PC-3 (cell line): ENCODE data around the gene MS4A4E. TPM values are rescaled to one million over a fixed set of nuclear protein-coding genes. Genes with fewer than 3 reads are reported as not detected.

Source experiments
- ATAC-seq: fragments of 200-7000 bp; cut with Tn5 transposase; 2 replicates; pipeline ENCODE4 v1.9.1; 2020; ENCODE audit warnings: mild to moderate bottlenecking, moderate library complexity
- BruUV-seq: library from RNA; stranded (reverse); fragments of 400-500 nt; replicated peaks from 2 replicates; lab custom pipeline; 2021; lab: Mats Ljungman, UMichigan
- CTCF ChIA-PET: fragments of 300-600 bp; sonication (Branson Sonifier 250); formaldehyde crosslinking; loops from one replicate; lab custom pipeline; 2022; ENCODE audit warnings: antibody characterized with exemption; lab: Charles Lee
- POLR2A ChIA-PET: fragments of 300-600 bp; sonication (Branson Sonifier 250); formaldehyde crosslinking; loops from one replicate; lab custom pipeline; 2022; ENCODE audit warnings: antibody characterized with exemption; ENCODE audit not compliant: unreplicated experiment; lab: Charles Lee
- DNase-seq: peaks from one replicate; pipeline ENCODE4 v3.0.0-alpha.2; 2015
- H2AFZ ChIP-seq: fragments of 300-600 bp; sonication (generic); 2 replicates; pipeline ENCODE4 v1.6.0; 2016; ENCODE audit warnings: antibody characterized with exemption, low read length
- H3F3A ChIP-seq: fragments of 300-600 bp; sonication (generic); one replicate; pipeline ENCODE4 v1.6.0; 2017; ENCODE audit warnings: antibody characterized with exemption, low read length, control low read depth, mild to moderate bottlenecking; ENCODE audit not compliant: unreplicated experiment
- H3K27ac ChIP-seq: fragments of 300-600 bp; sonication (generic); 2 replicates; pipeline ENCODE4 v1.5.1; 2016; ENCODE audit warnings: mild to moderate bottlenecking, low read length
- H3K27me3 ChIP-seq: fragments of 300-600 bp; sonication (generic); 2 replicates; pipeline ENCODE4 v1.6.1; 2016; ENCODE audit warnings: low read length, mixed read lengths
- H3K36me3 ChIP-seq: fragments of 300-600 bp; sonication (generic); 2 replicates; pipeline ENCODE4 v1.6.1; 2016; ENCODE audit warnings: low read depth, mixed run types, low read length, mixed read lengths
- H3K4me1 ChIP-seq: fragments of 300-600 bp; sonication (generic); 2 replicates; pipeline ENCODE4 v1.5.1; 2016; ENCODE audit warnings: low read length; ENCODE audit not compliant: insufficient read depth
- H3K4me2 ChIP-seq: fragments of 300-600 bp; sonication (generic); 2 replicates; pipeline ENCODE4 v1.6.0; 2016; ENCODE audit warnings: low read length
- H3K4me3 ChIP-seq: fragments of 300-600 bp; sonication (generic); 2 replicates; pipeline ENCODE4 v1.5.1; 2016; ENCODE audit warnings: mild to moderate bottlenecking, low read length, mixed read lengths
- H3K79me2 ChIP-seq: fragments of 300-600 bp; sonication (generic); 2 replicates; pipeline ENCODE4 v1.6.1; 2017; ENCODE audit warnings: low read length, mixed read lengths
- H3K9ac ChIP-seq: fragments of 300-600 bp; sonication (generic); 2 replicates; pipeline ENCODE4 v1.6.0; 2016; ENCODE audit warnings: mild to moderate bottlenecking, low read length
- H3K9me2 ChIP-seq: fragments of 300-600 bp; sonication (generic); replicated peaks from 2 replicates; pipeline ENCODE4 v1.6.1; 2016; ENCODE audit warnings: mixed run types, low read length, mixed read lengths
- H3K9me3 ChIP-seq: fragments of 300-600 bp; sonication (generic); 2 replicates; pipeline ENCODE4 v1.6.1; 2016; ENCODE audit warnings: low read length, mixed read lengths
- H4K20me1 ChIP-seq: fragments of 300-600 bp; sonication (generic); 2 replicates; pipeline ENCODE4 v1.6.1; 2016; ENCODE audit warnings: low read length, mixed read lengths
- CTCF ChIP-seq: fragments of 300-600 bp; sonication (generic); conservative IDR thresholded peaks from 2 replicates; pipeline ENCODE4 v1.5.1; 2017; ENCODE audit warnings: antibody characterized with exemption, low read depth, mild to moderate bottlenecking, low read length
- EZH2 ChIP-seq: fragments of 300-600 bp; sonication (generic); IDR thresholded peaks from one replicate; pipeline ENCODE4 v1.6.1; 2017; ENCODE audit warnings: antibody characterized with exemption, mild to moderate bottlenecking, low read length; ENCODE audit not compliant: unreplicated experiment
- EZH2phosphoT487 ChIP-seq: fragments of 300-600 bp; sonication (generic); IDR thresholded peaks from 2 replicates; pipeline ENCODE4 v1.6.1; 2018; ENCODE audit warnings: mild to moderate bottlenecking, antibody characterized with exemption, low read length, borderline replicate concordance
- intact Hi-C: fragments of 100-400 bp; cut with micrococcal nuclease; formaldehyde crosslinking; loops from 2 replicates; pipeline ENCODE4 v1.9.0; 2023
- total RNA-seq: library from RNA; depleted of rRNA; stranded (reverse); fragments of >200 nt; gene quantifications from 2 replicates; pipeline ENCODE4 v1.2.3, GENCODE V29; 2014

The MS4A4E gene
- total RNA-seq, 1 experiment from 2014 or later: not detected

- H3K27me3 ChIP-seq: peaks cover 30% of the 10 kb centered on the region
- ChIA-PET CTCF (interaction anchor here (1.0 kb wide), 1 partner anchor 13 kb away, joined by 3 read pairs; no protein-coding TSS in a partner anchor), POLR2A (no interaction called here)
- no peak overlapping the region for H3K4me3 ChIP-seq
- peaks cover 4% of the 10 kb centered on the region; the same call in 1 of the 2 replicates for H3K4me1 ChIP-seq
- no peaks in the 10 kb centered on the region for H3F3A ChIP-seq
- H2AFZ ChIP-seq: no peak overlapping the region
- H3K9ac ChIP-seq: no peak overlapping the region
- H3K9me3 ChIP-seq: peaks cover 12% of the 10 kb centered on the region; the same call in 1 of the 2 replicates
- H3K9me2 ChIP-seq: no peaks in the 10 kb centered on the region
- no peak for DNase-seq
- no peaks in the 10 kb centered on the region for H4K20me1 ChIP-seq
- H3K27ac ChIP-seq: no peak overlapping the region
- no TSS peak for BruUV-seq
- H3K36me3 ChIP-seq: no peaks in the 10 kb centered on the region
- no peak overlapping the region for H3K4me2 ChIP-seq
- ATAC-seq: no peak
- TF ChIP-seq EZH2 (no peak), EZH2phosphoT487 (no peak), CTCF (no peak)
- no peaks in the 10 kb centered on the region for H3K79me2 ChIP-seq
- intact Hi-C loops: loop anchor here (5.0 kb wide), 3 partner anchors 223 to 498 kb away; no protein-coding TSS in a partner anchor
Measured at GRCh38 chr11:60264644-60265043, 21.7 kb upstream of the MS4A4E start.

- TF ChIP-seq CTCF (no peak), EZH2 (no peak), EZH2phosphoT487 (no peak)
- H2AFZ ChIP-seq: no peak overlapping the region
- DNase-seq (no peak), ATAC-seq (no peak)
- BruUV-seq: no TSS peak
- intact Hi-C loops: no loop called here
- ChIA-PET CTCF (no interaction called here), POLR2A (no interaction called here)
- H3K9ac ChIP-seq: no peak overlapping the region
- no peaks in the 10 kb centered on the region for H3K79me2 ChIP-seq
- H3K4me3 ChIP-seq: no peak overlapping the region
- no peak overlapping the region for H3K4me2 ChIP-seq
- H3K36me3 ChIP-seq: no peaks in the 10 kb centered on the region
- H3K4me1 ChIP-seq: peaks cover 4% of the 10 kb centered on the region; the same call in 1 of the 2 replicates
- H3F3A ChIP-seq: no peaks in the 10 kb centered on the region
- no peaks in the 10 kb centered on the region for H3K9me2 ChIP-seq
- peaks cover 19% of the 10 kb centered on the region for H3K27me3 ChIP-seq
- peaks cover 12% of the 10 kb centered on the region; the same call in 1 of the 2 replicates for H3K9me3 ChIP-seq
- no peaks in the 10 kb centered on the region for H4K20me1 ChIP-seq
- no peak overlapping the region for H3K27ac ChIP-seq
Measured at GRCh38 chr11:60263402-60263801, 20.5 kb upstream of the MS4A4E start.

DNA sequence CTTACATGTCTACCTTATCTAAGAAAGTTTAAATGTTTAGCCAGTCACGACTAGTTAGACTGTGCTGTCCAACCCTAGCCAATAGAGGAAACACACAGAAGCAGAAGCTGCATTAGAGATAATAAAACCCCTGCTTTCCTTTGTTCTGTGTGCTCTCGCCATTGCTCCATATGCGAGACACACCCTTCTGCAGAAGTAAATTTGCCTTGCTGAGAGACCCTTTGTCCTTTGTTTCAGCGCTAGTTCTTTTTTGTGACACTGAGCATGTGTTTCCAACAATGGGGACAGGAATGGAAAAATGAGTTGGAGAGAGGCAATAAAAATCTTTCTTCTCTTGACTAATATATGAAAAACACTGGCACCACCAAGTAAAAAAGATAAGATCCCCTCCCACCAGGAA lies 18.1 kb upstream of the MS4A4E start:
- TF ChIP-seq EZH2phosphoT487 (no peak), CTCF (no peak), EZH2 (no peak)
- ChIA-PET CTCF (no interaction called here), POLR2A (no interaction called here)
- H3K36me3 ChIP-seq: no peaks in the 10 kb centered on the region
- H3K9me2 ChIP-seq: no peaks in the 10 kb centered on the region
- H3K4me2 ChIP-seq: no peak overlapping the region
- intact Hi-C loops: no loop called here
- BruUV-seq: no TSS peak
- no peak overlapping the region for H3K27ac ChIP-seq
- DNase-seq: no peak
- no peaks in the 10 kb centered on the region for H3K79me2 ChIP-seq
- no peak overlapping the region for H3K9ac ChIP-seq
- no peaks in the 10 kb centered on the region for H3K27me3 ChIP-seq
- no peak overlapping the region for H3K4me3 ChIP-seq
- no peaks in the 10 kb centered on the region for H4K20me1 ChIP-seq
- ATAC-seq: no peak
- no peak overlapping the region for H2AFZ ChIP-seq
- peaks cover 4% of the 10 kb centered on the region; the same call in 1 of the 2 replicates for H3K4me1 ChIP-seq
- peaks cover 12% of the 10 kb centered on the region; the same call in 1 of the 2 replicates for H3K9me3 ChIP-seq
- H3F3A ChIP-seq: no peaks in the 10 kb centered on the region
